Measurements from ENCODE around the gene REX1BD.
"Not testable (repeated sequence)": the region's sequence is repeated elsewhere in the genome, so short reads cannot be mapped to it uniquely, and the experiment has no call there.

Gene REX1BD

DNA sequence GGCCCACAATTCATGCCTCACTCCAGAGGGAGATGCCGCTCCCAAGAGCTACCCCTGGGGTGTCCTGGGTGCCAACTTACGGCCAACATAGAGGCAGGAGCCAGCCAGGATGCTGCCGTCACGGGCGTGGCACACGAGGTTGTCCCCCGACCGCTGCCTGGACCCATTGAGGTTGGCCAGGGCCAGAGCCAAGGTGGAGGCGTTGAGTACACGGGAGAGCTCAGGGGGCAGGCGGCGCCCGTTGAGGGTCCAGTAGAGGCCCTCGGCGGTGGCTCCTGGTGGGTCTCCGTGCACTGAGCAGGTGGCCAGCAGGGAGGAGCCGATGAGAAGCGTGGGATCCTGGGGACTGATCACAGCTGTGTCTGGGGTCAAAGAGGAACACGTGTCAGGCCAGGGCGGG, 10.9 kb downstream of the REX1BD start:
- in situ Hi-C loops (cut with HindIII; ENCODE audit: low pct_unique_long_range_greater_than_20kb, low sequenced_read_pairs): no loop called here
- no peak for TF ChIP-seq JUND (IDR thresholded peaks at IDR 0.05; ENCODE audit: low read depth)
- no peak for DNase-seq (ENCODE audit: low read depth in 1 of 2, low spot score in 1 of 2)

DNA sequence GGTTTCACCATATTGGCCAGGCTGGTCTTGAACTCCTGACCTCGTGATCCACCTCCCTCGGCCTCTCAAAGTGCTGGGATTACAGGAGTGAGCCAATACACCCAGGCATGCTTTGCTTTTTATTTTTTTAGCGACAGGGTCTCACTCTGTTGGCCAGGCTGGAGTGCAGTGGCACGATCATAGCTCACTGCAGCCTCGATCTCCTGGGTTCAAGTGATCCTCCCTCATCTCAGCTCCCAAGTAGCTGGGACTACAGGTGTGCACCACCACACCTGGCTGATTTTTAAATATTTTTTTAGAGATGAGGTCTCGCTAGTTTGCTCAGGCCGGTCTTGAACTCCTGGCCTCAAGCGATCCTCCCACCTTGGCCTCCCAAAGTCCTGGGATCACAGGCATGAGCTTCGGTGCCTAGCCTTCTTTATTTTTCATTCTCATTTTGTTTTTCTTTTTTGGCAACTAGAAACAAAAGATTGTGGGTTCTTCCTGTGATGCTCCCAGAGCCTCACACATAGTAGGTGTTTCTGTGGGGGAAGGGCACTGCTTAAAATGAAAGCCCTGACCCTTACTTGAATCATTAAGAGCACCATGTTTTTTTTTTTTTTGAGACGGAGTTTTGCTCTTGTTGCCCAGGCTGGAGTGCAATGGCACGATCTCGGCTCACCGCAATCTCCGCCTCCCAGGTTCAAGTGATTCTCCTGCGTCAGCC, 12.2 kb downstream of the REX1BD start:
- in situ Hi-C loops (cut with HindIII; ENCODE audit: low pct_unique_long_range_greater_than_20kb, low sequenced_read_pairs): not testable (repeated sequence)

DNA sequence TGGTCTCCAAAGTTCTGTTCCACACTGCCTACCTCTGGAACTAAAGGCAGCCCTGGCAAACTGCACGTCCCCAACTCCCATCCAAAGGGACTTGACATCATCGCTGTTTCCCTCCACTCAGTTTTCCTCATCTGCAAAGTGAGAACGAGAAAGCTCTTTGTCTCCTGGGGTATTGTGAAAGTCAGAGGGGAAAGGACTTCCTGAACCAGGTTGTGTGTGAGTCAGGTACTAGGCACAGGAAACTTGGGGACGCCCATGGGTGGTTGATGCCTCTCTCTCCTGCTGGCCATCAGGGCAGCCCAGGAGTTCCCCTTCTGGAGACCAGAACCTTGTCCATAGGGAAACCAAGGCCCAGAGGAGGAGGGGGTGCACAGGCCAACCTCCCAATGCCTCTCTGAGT, 13.3 kb downstream of the REX1BD start:
- in situ Hi-C loops (cut with HindIII; ENCODE audit: low pct_unique_long_range_greater_than_20kb, low sequenced_read_pairs): no loop called here
- DNase-seq (ENCODE audit: low read depth in 1 of 2, low spot score in 1 of 2): no peak
- no peak for TF ChIP-seq JUND (IDR thresholded peaks at IDR 0.05; ENCODE audit: low read depth)

More for the DNA sequence above, 12.2 kb downstream of the REX1BD start:
- DNase-seq (ENCODE audit: low read depth in 1 of 2, low spot score in 1 of 2): not testable (repeated sequence)

DNA sequence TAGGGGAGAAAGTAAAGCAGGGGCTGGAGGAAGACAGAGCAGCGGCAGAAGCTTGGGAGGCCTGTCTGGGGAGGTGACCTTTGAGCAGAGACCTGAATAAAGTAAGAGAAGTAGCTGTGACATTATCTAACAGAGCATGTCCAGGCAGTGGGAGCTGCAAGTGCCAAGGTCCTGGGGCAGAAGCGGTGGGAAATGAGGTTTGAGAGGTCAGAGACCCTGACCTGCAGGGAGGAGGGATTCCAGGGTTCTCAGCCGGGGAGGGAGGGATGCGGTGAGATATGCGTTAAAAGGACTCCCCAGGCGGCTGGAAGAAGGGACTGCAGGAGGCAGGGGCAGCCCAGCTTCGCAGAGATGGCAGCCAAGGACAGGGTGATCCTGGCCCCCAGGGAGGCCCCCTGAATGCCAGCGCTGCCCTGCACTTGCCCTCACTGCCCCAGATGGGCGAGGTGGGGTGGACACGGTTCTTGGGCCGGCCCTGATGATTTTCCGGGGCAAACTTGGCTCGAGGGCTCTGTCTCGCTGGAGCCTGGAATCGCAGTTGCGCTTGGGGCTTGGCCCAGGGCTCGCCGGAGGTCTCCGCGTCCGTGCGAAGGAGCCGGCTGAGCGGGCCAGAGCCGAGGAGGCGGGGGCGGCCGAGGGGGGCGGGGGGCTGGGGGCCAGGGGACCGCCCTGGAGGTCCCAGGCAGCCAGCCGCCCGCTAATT, 14.8 kb downstream of the REX1BD start:
- TF ChIP-seq JUND (IDR thresholded peaks at IDR 0.05; ENCODE audit: low read depth): no peak
- in situ Hi-C loops (cut with HindIII; ENCODE audit: low pct_unique_long_range_greater_than_20kb, low sequenced_read_pairs): no loop called here
- no peak for DNase-seq (ENCODE audit: low read depth in 1 of 2, low spot score in 1 of 2)

DNA sequence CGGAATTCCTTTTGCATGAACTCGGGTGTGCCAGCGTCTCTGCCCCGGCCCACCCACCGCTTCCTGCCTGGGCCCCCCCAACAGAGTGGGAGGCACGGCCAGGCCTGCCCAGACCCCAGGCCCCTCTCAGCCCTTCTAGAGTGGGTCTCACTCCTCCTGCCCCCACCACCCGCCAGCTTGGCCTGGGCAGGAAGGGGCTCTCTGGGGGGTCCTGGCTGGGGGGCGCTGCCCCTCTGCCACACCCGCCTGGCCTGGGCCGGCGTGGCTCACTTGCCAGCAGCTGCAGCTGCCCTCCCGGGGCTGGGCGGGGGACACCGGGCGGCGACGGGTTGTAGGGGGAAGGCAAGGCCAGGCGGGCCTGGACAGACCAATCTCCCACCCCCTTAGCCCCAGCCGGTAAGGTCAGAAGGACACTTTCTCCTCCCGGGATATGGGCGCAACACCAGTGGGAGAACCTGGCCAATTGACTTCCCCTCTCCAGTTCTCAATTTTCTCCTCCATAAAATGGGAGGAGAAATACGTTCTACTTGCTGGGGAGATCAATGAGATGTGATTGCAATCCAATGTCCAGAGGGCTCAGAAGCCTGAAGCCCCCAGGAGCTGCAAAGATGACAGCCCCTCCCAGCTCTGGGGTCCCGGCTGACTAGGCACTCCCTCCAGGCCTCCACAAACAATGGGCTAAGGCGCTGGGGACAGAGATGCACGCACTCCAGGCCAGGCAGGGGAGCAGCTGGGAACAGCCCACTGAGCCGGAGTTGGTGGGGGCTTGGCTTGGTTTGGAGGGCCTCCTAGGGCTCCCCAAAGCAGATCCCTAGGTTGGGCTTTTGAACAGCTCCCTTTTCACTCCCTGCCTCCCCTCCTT, 15.6 kb downstream of the REX1BD start:
- in situ Hi-C loops (cut with HindIII; ENCODE audit: low pct_unique_long_range_greater_than_20kb, low sequenced_read_pairs): no loop called here
- DNase-seq (ENCODE audit: low read depth in 1 of 2, low spot score in 1 of 2): no peak
- TF ChIP-seq JUND (IDR thresholded peaks at IDR 0.05; ENCODE audit: low read depth): no peak

DNA sequence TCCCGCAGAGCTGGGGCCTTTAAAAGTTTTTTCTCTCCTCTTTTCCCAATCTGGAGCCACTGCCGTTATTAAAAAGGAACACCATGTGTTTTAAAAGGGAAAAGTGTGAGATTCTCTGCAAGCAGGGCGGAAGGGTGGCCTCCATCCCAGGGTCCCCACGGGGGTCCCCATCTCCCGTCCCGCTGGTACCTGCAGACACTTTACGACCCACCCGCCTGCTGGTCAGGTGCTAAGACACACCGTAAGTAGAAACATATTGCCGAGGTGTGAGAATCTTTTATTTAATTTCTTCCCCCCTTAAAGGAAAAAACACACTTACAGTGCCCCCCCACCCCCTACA, 16.2 kb downstream of the REX1BD start:
- in situ Hi-C loops (cut with HindIII; ENCODE audit: low pct_unique_long_range_greater_than_20kb, low sequenced_read_pairs): no loop called here
- DNase-seq (ENCODE audit: low read depth in 1 of 2, low spot score in 1 of 2): no peak
- TF ChIP-seq JUND (IDR thresholded peaks at IDR 0.05; ENCODE audit: low read depth): no peak

DNA sequence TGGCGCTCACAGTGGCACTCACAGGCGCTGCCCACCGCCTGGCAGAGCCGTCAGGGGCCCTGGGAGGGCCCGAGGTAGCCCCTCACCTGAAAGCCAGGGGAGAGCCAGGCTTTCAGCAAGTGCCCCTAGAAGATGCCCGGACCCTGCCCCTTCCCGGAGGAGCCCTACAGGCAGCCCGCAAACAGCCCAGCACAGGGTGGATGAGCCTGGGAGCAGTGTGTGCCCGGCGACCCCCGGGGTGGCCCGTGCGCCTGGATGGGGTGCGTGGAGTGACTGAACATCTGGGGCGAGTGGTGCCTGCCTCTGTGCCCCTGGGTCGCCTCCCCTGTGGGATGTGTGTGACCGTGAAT, 16.6 kb downstream of the REX1BD start:
- no peak for TF ChIP-seq JUND (IDR thresholded peaks at IDR 0.05; ENCODE audit: low read depth)
- in situ Hi-C loops (cut with HindIII; ENCODE audit: low pct_unique_long_range_greater_than_20kb, low sequenced_read_pairs): no loop called here
- DNase-seq (ENCODE audit: low read depth in 1 of 2, low spot score in 1 of 2): no peak

DNA sequence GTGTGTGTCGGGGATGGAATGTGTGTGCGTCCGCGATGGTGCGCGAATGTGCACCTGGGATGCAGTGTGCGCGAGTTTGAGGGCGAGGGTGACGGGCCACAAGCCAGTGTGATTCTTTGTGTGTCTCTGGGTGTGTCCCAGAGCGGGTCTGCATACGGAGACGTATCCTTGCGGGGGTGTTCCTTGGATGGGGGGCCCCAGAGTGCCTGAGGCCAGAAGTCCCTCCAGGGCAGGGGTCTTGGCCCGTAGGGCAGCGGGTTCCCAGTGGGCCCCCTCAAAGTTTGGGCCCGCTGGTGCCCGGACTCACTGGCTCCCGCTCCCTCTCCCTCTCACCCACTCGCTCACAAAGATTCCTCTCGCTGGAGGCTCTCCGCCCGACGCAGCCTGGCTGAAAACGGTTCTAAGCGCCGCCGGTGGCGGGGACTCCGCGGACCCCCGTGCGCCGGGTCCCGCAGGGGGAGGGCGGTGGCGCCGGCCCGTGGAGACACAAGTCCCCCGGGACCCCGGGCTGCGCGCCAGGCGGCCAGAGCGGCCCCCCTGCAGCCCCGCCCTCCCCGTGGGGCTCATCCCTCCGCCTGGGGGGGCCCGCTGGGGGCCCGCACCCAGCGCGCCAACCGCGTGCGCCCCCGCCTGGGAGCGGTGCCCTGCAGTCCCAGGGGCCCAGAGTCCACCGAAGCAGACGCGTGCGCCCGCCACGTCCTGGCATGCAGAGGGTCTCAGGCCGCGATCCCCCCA, 17.1 kb downstream of the REX1BD start:
- in situ Hi-C loops (cut with HindIII; ENCODE audit: low pct_unique_long_range_greater_than_20kb, low sequenced_read_pairs): no loop called here
- DNase-seq (ENCODE audit: low read depth in 1 of 2, low spot score in 1 of 2): no peak
- no peak for TF ChIP-seq JUND (IDR thresholded peaks at IDR 0.05; ENCODE audit: low read depth)

DNA sequence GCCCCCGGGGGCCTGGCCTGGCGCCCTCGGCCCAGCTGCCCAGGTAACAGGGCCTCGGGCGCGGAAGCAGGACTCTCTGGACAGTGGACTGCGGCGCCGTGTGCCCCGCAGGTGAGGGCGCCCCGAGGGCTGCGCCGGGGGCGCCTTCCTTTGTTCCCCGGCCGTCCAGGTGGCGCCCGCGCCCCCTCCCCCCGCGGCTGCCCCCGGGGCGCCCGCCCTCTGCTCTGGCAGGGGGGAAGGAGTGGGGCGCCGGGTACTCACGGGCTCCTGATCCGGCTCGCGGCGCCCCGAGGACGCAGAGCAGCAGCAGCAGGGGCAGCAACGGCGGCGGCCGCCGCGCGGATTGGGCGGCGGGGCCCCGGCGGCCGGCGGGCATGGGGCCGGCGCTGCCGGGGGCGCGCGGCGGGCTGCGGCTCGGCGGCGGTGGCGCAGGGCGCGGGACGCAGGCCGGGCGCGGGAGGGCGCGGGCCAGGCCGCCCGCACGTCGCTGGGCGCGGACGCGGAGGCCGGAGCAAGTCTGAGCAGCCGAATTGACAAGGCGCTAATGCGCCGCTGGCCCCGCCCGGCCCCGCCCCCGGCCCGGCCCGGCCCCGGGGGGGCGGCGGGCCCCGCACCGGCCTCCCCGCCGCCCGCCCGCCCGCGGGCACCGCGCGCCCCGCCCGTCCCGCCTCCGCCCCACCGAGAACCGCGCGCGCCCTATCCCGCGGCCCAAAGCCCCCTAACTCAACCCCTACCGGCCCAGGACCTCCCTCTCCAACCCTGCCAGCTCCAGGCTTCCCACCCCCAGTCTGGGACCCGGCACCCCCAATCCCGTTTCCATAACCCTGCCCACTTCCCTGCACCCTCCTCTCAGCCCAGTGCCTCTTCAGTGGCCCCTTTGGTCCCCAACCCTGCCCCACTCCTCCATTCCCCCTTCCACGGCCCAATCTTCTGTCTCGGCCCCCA, 18.0 kb downstream of the REX1BD start, which contains the start of gene CRLF1:
CRLF1 (minus strand) TSS at position 519 of the 945 bp plus-strand sequence; CDS start at position 376, 143 bp downstream.
- in situ Hi-C loops (cut with HindIII; ENCODE audit: low pct_unique_long_range_greater_than_20kb, low sequenced_read_pairs): no loop called here
- DNase-seq (ENCODE audit: low read depth in 1 of 2, low spot score in 1 of 2): no peak
- TF ChIP-seq JUND (IDR thresholded peaks at IDR 0.05; ENCODE audit: low read depth): no peak

DNA sequence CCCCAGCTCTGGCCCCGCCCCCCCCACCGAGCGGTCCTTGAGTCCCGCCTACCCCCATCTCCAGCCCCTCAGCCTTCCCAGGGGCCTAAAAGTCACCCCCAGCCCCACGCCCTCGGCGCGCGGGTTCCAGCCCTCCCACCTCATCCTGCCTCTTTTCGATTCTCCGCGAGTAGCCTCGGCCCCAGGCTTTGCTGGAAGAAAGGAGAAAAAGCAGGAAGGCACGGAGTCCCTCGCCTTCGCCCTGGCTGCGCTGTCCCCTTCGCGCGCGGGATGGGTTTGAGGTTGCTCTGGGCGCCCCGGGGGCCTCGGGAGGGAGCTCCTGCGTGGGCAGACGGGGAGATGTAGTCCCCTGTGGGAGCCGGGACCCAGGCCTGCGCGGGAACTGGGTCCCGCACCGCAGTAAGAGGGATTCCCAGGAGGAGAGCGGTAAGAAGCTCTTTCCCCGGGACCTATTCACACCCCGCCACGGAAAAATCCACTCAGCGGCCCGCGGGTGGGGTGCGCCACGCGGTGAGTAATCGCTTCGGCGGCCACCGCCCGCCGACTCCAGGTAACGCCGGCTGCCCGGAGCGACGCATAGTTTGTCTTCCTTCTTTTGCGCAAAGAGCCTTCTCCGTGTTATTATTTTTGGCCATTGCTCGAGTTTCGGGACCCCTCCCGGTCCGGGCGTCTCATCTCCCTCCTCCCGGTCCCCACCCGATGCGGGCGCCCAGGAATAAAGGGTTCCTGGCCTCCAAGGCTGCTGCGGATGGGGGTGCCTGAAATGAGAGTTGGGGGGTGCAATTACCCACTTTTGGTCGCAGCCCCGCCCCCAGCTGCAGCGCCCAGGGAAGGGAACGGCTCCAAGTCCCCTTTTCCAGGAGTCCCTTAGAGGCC, 18.9 kb downstream of the REX1BD start:
- TF ChIP-seq JUND (IDR thresholded peaks at IDR 0.05; ENCODE audit: low read depth): no peak
- DNase-seq (ENCODE audit: low read depth in 1 of 2, low spot score in 1 of 2): no peak
- in situ Hi-C loops (cut with HindIII; ENCODE audit: low pct_unique_long_range_greater_than_20kb, low sequenced_read_pairs): no loop called here

Data from T47D (cell line).